Choroid plexus epithelial cell (primary cell): ENCODE measurements around the gene PDE10A.
A peak's percentile ranks its signal among the peaks of the same experiment; 100 is the strongest.

Experiments used
- DNase-seq: peaks from one replicate; pipeline ENCODE4 v3.0.0-alpha.2; 2010; ENCODE audit warnings: low read depth
- H3K4me3 ChIP-seq: 2 replicates; pipeline ENCODE4 v1.5.1; 2011; ENCODE audit warnings: low read depth, mild to moderate bottlenecking, control low read depth, low read length, moderate library complexity
- TF ChIP-seq, protein P1 (sequence below): conservative IDR thresholded peaks from 2 replicates; pipeline ENCODE4 v1.5.1; 2011; ENCODE audit warnings: low read depth, mild to moderate bottlenecking, control low read depth, inconsistent platforms, low read length, moderate library complexity

Gene PDE10A

DNA sequence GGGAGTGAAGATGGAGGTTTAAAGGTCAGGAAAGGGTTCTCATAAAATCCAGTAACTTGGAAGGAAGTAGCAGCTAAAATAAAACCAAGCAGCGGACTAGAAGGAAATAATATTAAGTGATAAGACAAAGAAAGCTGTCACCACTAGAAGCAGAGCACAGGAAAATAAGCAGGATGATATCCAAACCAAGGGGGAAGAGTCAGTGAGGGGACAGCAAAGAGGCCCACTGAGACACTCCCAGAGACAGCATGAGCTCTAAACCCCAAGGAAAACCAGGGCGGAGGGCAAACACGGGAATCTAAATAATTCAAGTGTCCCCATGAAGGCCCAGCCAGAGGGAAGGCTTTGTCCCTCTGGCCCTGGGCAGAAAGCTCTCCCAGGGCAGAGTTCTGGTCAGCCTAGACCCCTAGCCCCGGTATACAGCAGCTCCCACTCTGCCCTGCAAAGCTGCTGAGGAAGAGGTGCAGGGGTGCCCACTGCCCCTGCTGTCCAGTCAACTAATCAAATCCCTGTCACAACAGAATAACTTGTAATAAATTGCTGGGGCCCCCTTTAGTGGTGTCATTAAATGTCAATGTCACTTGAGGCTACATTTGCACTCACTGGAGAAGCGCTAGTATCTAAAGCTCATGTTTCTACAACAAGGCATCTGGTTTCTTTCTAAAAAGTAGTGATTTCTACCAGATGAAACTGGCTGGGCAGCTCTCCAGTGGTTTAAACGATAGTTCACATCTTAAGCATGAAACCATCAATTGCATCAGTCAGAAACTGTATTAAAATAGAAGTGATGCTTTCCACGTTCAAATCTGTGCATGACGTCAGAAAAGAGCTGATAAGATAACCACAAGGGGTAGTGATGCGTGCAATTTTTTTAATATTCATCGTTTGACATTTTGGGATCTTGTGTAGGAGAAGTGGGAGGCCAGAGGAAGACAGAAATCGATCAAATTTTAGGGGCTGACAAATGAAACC, 13.6 kb downstream of the PDE10A start:
- DNase-seq = peak; percentile 83
- no peak overlapping the region for H3K4me3 ChIP-seq
- TF ChIP-seq, protein P1, sequence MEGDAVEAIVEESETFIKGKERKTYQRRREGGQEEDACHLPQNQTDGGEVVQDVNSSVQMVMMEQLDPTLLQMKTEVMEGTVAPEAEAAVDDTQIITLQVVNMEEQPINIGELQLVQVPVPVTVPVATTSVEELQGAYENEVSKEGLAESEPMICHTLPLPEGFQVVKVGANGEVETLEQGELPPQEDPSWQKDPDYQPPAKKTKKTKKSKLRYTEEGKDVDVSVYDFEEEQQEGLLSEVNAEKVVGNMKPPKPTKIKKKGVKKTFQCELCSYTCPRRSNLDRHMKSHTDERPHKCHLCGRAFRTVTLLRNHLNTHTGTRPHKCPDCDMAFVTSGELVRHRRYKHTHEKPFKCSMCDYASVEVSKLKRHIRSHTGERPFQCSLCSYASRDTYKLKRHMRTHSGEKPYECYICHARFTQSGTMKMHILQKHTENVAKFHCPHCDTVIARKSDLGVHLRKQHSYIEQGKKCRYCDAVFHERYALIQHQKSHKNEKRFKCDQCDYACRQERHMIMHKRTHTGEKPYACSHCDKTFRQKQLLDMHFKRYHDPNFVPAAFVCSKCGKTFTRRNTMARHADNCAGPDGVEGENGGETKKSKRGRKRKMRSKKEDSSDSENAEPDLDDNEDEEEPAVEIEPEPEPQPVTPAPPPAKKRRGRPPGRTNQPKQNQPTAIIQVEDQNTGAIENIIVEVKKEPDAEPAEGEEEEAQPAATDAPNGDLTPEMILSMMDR = no peak

DNA sequence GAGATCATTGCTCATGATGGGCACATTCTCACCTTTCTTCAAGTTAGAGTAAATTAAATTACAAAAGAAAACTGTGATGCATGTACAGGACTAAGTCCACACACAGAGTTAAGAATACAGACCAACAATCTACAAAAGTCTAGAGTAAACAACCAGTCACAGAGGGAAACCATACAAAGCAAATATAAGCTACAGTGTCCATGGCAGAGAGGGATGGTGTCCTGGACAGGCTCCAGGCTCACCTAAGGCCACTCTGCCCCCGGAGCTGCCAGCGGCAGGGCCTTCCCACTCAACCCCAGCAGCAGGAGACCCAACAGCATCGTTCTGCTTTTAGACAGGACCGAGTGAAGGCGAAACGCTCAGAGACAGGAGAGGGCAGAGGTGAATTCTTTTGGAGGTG, 16.0 kb downstream of the PDE10A start:
- TF ChIP-seq, protein P1 = no peak
- H3K4me3 ChIP-seq = no peak overlapping the region
- DNase-seq = no peak

DNA sequence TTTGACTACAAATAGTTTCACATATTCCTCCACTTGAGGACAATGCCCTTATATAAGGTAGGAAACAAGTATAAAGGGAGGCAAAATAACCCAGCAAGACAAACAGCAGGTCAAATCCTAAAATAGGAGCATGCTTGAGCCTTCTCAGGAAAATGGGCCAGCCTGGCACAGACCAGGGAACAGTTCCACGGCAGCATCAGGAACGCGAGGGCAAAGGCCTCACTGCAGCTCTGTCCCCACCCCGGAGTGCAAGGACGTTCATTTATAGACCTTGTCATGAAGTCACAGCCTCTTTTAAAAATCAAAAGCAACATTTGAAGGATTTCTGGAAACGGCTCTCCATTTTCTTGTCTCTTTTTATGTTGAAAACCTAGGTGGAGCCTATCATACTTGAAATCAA, 17.1 kb downstream of the PDE10A start:
- DNase-seq = no peak
- TF ChIP-seq, protein P1 = no peak
- no peak overlapping the region for H3K4me3 ChIP-seq

DNA sequence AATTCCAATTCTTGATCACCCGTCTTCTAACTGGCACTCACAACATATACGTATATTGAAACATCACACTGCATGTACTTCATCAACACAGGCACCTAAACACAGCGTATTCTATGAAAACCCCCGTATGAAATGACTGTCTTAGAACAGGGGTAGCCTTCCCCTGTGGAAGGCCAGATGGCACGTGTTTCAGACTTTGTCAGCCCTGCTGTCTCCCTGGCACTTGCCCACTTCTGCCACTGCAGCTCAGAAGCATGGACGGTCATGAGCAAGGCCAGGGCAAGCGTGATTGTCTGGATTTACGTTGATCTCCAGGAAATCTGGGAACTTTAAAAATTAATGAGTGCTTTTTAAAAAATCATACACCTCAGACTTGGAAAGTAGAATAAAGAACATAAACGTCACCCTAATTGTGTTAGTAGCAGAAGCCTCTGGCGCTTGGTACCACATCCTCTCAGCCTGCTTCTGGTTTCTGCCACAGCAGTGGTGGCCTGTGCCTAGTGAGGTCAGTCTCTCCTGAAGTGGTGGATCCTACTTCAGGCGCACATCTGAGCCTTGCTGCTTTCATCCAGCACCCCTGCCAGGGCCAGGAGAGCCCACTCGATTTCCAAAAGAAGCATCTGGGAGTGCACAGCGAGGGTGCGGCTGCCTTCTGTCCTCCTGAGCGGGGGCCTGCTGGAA, 18.3 kb downstream of the PDE10A start:
- no peak for DNase-seq
- no peak overlapping the region for H3K4me3 ChIP-seq
- TF ChIP-seq, protein P1 = no peak

DNA sequence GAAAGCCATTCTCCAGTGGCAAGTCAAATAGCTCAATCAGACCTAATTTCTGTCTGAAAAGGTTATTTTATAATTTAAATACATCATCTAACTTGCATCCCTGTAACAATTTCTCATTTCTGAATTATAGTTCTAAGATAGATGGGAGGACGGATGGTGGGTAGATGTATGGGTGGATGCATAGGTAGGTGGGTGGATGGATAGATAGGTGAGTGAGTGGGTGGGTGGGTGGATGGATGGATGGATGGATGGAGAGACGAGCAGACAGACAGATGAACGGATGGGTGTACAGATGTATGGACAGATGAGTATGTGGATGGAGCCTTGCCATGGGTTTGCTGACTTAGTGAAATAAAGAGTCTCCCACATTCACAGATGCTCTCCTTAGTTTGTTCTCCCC, 20.0 kb downstream of the PDE10A start:
- no peak overlapping the region for H3K4me3 ChIP-seq
- TF ChIP-seq, protein P1 = no peak
- DNase-seq = no peak

DNA sequence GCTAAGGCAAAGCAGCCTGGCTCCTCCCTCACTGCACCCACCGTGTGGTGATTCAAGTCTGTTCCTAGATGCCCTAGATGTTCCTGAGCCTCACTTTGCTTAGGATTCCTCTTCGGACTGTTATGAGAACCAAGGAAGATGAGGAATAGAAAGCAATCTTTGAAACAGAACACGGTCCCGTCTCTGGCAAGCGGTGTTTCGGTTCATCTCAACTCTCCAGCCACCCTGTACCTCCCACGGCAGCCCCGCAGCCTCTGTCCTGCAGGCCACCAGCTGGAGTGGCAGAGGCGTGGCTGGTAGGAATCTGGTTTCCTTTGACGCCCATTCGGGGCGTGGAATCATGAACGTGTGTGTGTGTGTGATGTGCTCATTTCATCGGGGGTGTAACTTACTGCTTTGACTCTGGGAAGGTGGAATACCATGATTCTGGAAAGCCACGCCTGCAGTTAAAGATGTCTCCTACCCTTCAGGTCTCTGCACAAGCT, 21.3 kb downstream of the PDE10A start:
- no peak for DNase-seq
- H3K4me3 ChIP-seq = no peak overlapping the region
- TF ChIP-seq, protein P1 = no peak
